IMR-90 (cell line): ENCODE data around the gene EEF1G. TPM values are rescaled to one million over a fixed set of nuclear protein-coding genes. Genes with fewer than 3 reads are reported as not detected.
A peak's percentile ranks its signal among the peaks of the same experiment; 100 is the strongest.

ENCODE experiments used
- ATAC-seq: fragments of 200-7000 bp; cut with Tn5 transposase; 2 replicates; pipeline ENCODE4 v1.9.1; 2020; ENCODE audit warnings: low read depth, mild to moderate bottlenecking, moderate library complexity
- BruUV-seq: library from RNA; stranded (reverse); fragments of 400-500 nt; replicated peaks from 2 replicates; lab custom pipeline; 2021; lab: Mats Ljungman, UMichigan
- CTCF ChIA-PET: fragments of 300-600 bp; formaldehyde crosslinking; extraction: SDS; loops from one replicate; lab custom pipeline; 2021; ENCODE audit warnings: antibody characterized with exemption; lab: Yijun Ruan, JAX
- POLR2A ChIA-PET: fragments of 300-600 bp; sonication (Branson Sonifier 250); formaldehyde crosslinking; loops from one replicate; lab custom pipeline; 2022; ENCODE audit warnings: antibody characterized with exemption; ENCODE audit not compliant: unreplicated experiment; lab: Charles Lee
- DNase-seq: peaks from one replicate; pipeline ENCODE4 v3.0.0; 2013
- H2AFZ ChIP-seq: replicated peaks from 2 replicates; pipeline ENCODE3; 2013; ENCODE audit warnings: low read length, mild to moderate bottlenecking; ENCODE audit not compliant: poor library complexity
- H2AK5ac ChIP-seq: 2 replicates; pipeline ENCODE4 v1.6.1; 2013; ENCODE audit warnings: low read depth, low read length, inconsistent platforms
- H2AK9ac ChIP-seq: replicated peaks from 2 replicates; pipeline ENCODE3; 2013; ENCODE audit warnings: mild to moderate bottlenecking, low read depth, low read length, moderate library complexity; ENCODE audit not compliant: poor library complexity
- H2BK120ac ChIP-seq: 2 replicates; pipeline ENCODE4 v1.6.1; 2013; ENCODE audit warnings: low read depth, low read length, inconsistent platforms
- H2BK15ac ChIP-seq: 3 replicates; pipeline ENCODE4 v1.6.1; 2013; ENCODE audit warnings: low read depth, low read length, inconsistent platforms
- H2BK20ac ChIP-seq: 2 replicates; pipeline ENCODE4 v1.6.1; 2013; ENCODE audit warnings: low read depth, mild to moderate bottlenecking, inconsistent platforms, low read length, moderate library complexity
- H2BK5ac ChIP-seq: 2 replicates; pipeline ENCODE4 v1.6.1; 2013; ENCODE audit warnings: mild to moderate bottlenecking, low read depth, low read length, inconsistent platforms; ENCODE audit not compliant: poor library complexity, severe bottlenecking
- H3K14ac ChIP-seq: replicated peaks from 2 replicates; pipeline ENCODE4 v1.6.1; 2013; ENCODE audit warnings: low read depth, low read length, inconsistent platforms
- H3K18ac ChIP-seq: 2 replicates; pipeline ENCODE4 v1.6.1; 2013; ENCODE audit warnings: low read depth, low read length, control low read depth
- H3K23ac ChIP-seq: 2 replicates; pipeline ENCODE4 v1.6.1; 2013; ENCODE audit warnings: low read depth, low read length, inconsistent platforms
- H3K27ac ChIP-seq: 2 replicates; pipeline ENCODE4 v1.5.1; 2013; ENCODE audit warnings: mild to moderate bottlenecking, control low read depth, low read length; ENCODE audit not compliant: insufficient read depth
- H3K27me3 ChIP-seq: 2 replicates; pipeline ENCODE4 v1.6.1; 2013; ENCODE audit warnings: low read length; ENCODE audit not compliant: control insufficient read depth, insufficient read depth
- H3K36me3 ChIP-seq: 2 replicates; pipeline ENCODE4 v1.6.1; 2013; ENCODE audit warnings: low read length, mixed read lengths; ENCODE audit not compliant: control insufficient read depth, insufficient read depth
- H3K4ac ChIP-seq: 2 replicates; pipeline ENCODE4 v1.6.1; 2013; ENCODE audit warnings: low read depth, low read length, inconsistent platforms
- H3K4me1 ChIP-seq: 2 replicates; pipeline ENCODE4 v1.6.1; 2013; ENCODE audit warnings: low read length, mixed read lengths; ENCODE audit not compliant: control insufficient read depth, insufficient read depth
- H3K4me2 ChIP-seq: 2 replicates; pipeline ENCODE4 v1.6.1; 2013; ENCODE audit warnings: low read depth, mild to moderate bottlenecking, control low read depth, low read length, moderate library complexity
- H3K4me3 ChIP-seq: 2 replicates; pipeline ENCODE4 v1.5.1; 2013; ENCODE audit warnings: low read depth, mild to moderate bottlenecking, control low read depth, low read length, moderate library complexity; ENCODE audit not compliant: insufficient read depth
- H3K56ac ChIP-seq: 2 replicates; pipeline ENCODE4 v1.6.1; 2013; ENCODE audit warnings: low read length, inconsistent platforms; ENCODE audit not compliant: insufficient read depth; ENCODE audit errors: extremely low read depth
- H3K79me1 ChIP-seq, 2 experiments: 2 replicates each; pipeline ENCODE4 v1.6.1; 2013; ENCODE audit warnings: low read length in 2 of 2, inconsistent platforms in 1 of 2, low read depth in 1 of 2
- H3K9ac ChIP-seq: 2 replicates; pipeline ENCODE4 v1.6.1; 2013; ENCODE audit warnings: low read depth, low read length, control low read depth
- H3K9me1 ChIP-seq: 2 replicates; pipeline ENCODE4 v1.6.1; 2013; ENCODE audit warnings: low read length, inconsistent platforms; ENCODE audit not compliant: insufficient read depth
- H3K9me3 ChIP-seq: 2 replicates; pipeline ENCODE4 v1.6.1; 2013; ENCODE audit warnings: low read length; ENCODE audit not compliant: control insufficient read depth, insufficient read depth
- H4K20me1 ChIP-seq: 2 replicates; pipeline ENCODE4 v1.6.1; 2013; ENCODE audit warnings: low read length, inconsistent platforms; ENCODE audit not compliant: insufficient read depth
- H4K5ac ChIP-seq: 2 replicates; pipeline ENCODE4 v1.6.1; 2013; ENCODE audit warnings: mild to moderate bottlenecking, low read depth, low read length, control low read depth
- H4K8ac ChIP-seq, 2 experiments: 2 replicates each; pipeline ENCODE4 v1.6.1; 2013; ENCODE audit warnings: low read depth in 2 of 2, low read length in 2 of 2, control low read depth in 1 of 2, inconsistent platforms in 1 of 2
- H4K91ac ChIP-seq: 2 replicates; pipeline ENCODE4 v1.6.1; 2013; ENCODE audit warnings: low read depth, low read length, inconsistent platforms; ENCODE audit not compliant: insufficient read depth
- BHLHE40 ChIP-seq: fragments of 150-350 bp; IDR thresholded peaks from 2 replicates; pipeline ENCODE4 v1.6.1; 2016; ENCODE audit warnings: mild to moderate bottlenecking, low read depth, low read length
- CTCF ChIP-seq: conservative IDR thresholded peaks from 2 replicates; pipeline ENCODE4 v1.5.1; 2012; ENCODE audit warnings: mild to moderate bottlenecking, low read depth, low read length, improper control_type of control experiment
- FOS ChIP-seq: fragments of 150-350 bp; IDR thresholded peaks from 2 replicates; pipeline ENCODE4 v1.6.1; 2016; ENCODE audit warnings: low read depth, low read length
- MAFK ChIP-seq: IDR thresholded peaks from 2 replicates; pipeline ENCODE4 v1.6.1; 2012; ENCODE audit warnings: low read depth, low read length, improper control_type of control experiment
- WGBS, 2 experiments: methylation state at CpG; one replicate each; pipeline versions ENCODE4 v1.1.5 to v1.1.7; 2013; ENCODE audit warnings: missing lambda C conversion rate in 2 of 2; ENCODE audit not compliant: insufficient read length in 1 of 2; ENCODE audit errors: extremely low coverage in 2 of 2; 5-methylcytosine and 5-hydroxymethylcytosine counted together
- dilution Hi-C: fragments of 300-500 bp; cut with HindIII; formaldehyde crosslinking; loops from one replicate; pipeline ENCODE4 v1.14.3; 2018; ENCODE audit warnings: low sequenced_read_pairs; ENCODE audit not compliant: unreplicated experiment
- in situ Hi-C: fragments of 300-500 bp; cut with MboI; formaldehyde crosslinking; loops from 3 replicates; pipeline ENCODE4 v1.14.3; 2019; ENCODE audit warnings: low sequenced_read_pairs, inconsistent platforms, mixed read lengths
- intact Hi-C: fragments of 100-400 bp; cut with micrococcal nuclease; formaldehyde crosslinking; loops from 2 replicates; pipeline ENCODE4 v1.10.0; 2022
- polyA plus RNA-seq, 3 experiments: library from polyadenylated mRNA; depleted of rRNA; stranded (reverse); fragments of >200 nt; gene quantifications; 2 replicates each; pipeline ENCODE4 v1.2.3, GENCODE V29; 2012; ENCODE audit warnings: low replicate concordance in 1 of 3
- total RNA-seq: library from RNA; depleted of rRNA; stranded (reverse); fragments of >200 nt; gene quantifications from 2 replicates; pipeline ENCODE4 v1.2.3, GENCODE V29; 2012

EEF1G gene
- total and polyA plus RNA-seq, 2 of the 4 experiments (the other 2 are of a cell fraction): 1,684 to 1,857 TPM

- Histone ChIP-seq H2BK120ac (no peak overlapping the region), H2BK15ac (no peak overlapping the region), H2AK9ac (peak overlapping the region; percentile 100), H2BK5ac (peak overlapping the region; percentile 6), H3K9ac (peak overlapping the region; percentile 96; the same call in 1 of the 2 replicates), H3K4me1 (peaks cover 12% of the 10 kb centered on the region), H3K18ac (no peak overlapping the region), H2AK5ac (0 out of 2 replicates have a peak overlapping the region, but pooled peaks have one; percentile 96), H3K56ac (no peak overlapping the region), H2BK20ac (no peak overlapping the region), H2AFZ (no peak overlapping the region), H3K9me1 (peaks cover 11% of the 10 kb centered on the region), H3K79me1 (peaks cover 18 to 61% of the 10 kb centered on the region in 2 experiments), H3K27me3 (no peaks in the 10 kb centered on the region), H3K4me3 (no peak overlapping the region), H3K23ac (peak overlapping the region; percentile 98; the same call in 1 of the 2 replicates), H4K91ac (0 out of 2 replicates have a peak overlapping the region, but pooled peaks have one; percentile 40), H3K4me2 (peak overlapping the region; percentile 81; the same call in 1 of the 2 replicates), H3K9me3 (no peaks in the 10 kb centered on the region), H4K20me1 (peaks cover 23% of the 10 kb centered on the region), H3K27ac (peak overlapping the region; percentile 91), H4K8ac (peak overlapping the region in 1 of 2 experiments; percentile 99; a peak in 1 of 4 replicates), H3K4ac (peak overlapping the region; percentile 99), H4K5ac (no peak overlapping the region), H3K36me3 (peaks cover 38% of the 10 kb centered on the region), H3K14ac (peak overlapping the region; percentile 100; the same call in 1 of the 2 replicates)
- BruUV-seq: no TSS peak
- ChIA-PET CTCF (no interaction called here), POLR2A (no interaction called here)
- 93% methylated on average over 8 of the region's 14 CpGs; no CpG with 5 or more reads in 1 of the 2 experiments for WGBS, 2 experiments
- no peak for DNase-seq
- in situ Hi-C loops: no loop called here
- TF ChIP-seq CTCF (no peak), MAFK (no peak), BHLHE40 (no peak), FOS (no peak)
- dilution Hi-C loops: no loop called here
- intact Hi-C loops: no loop called here
- no peak for ATAC-seq
Measured at GRCh38 chr11:62575837-62576236, 2.1 kb upstream of the EEF1G start.
